Head of caudate nucleus (tissue), 42 donors: Measurements from ENCODE around the gene GTPBP10.

Experiments
- DNase-seq, 42 donors: peaks; one replicate each; pipeline versions ENCODE4 v3.0.0 to v3.0.0-alpha.2; 2020 to 2021; ENCODE audit warnings: mixed read lengths in 7 of 42
- intact Hi-C: fragments of 100-400 bp; cut with DNase I; formaldehyde crosslinking; loops from one replicate; pipeline ENCODE4 v1.15.0; 2022

Gene GTPBP10

DNA sequence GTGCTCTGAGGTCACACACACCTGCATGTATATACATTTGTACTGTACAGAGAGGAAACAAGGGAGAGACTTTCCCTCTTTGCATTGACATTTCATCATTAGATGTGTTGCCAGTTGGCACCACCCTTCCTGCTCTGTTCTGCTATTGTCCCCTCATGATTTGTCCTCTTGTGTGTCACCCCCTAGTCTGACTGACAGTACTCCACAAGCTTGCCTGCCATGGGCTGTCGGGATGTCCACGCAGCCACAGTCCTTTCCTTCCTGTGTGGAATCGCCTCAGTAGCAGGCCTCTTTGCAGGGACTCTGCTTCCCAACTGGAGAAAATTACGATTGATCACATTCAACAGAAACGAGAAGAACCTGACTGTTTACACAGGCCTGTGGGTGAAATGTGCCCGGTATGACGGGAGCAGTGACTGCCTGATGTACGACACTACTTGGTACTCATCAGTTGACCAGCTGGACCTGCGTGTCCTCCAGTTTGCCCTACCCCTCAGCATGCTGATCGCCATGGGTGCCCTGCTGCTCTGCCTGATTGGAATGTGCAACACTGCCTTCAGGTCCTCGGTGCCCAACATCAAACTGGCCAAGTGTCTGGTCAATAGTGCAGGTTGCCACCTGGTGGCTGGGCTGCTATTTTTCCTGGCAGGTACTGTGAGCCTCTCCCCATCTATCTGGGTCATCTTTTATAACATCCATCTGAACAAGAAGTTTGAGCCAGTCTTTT lies 66.1 kb downstream of the GTPBP10 start:
- intact Hi-C loops = no loop called here
- DNase-seq = no peak

DNA sequence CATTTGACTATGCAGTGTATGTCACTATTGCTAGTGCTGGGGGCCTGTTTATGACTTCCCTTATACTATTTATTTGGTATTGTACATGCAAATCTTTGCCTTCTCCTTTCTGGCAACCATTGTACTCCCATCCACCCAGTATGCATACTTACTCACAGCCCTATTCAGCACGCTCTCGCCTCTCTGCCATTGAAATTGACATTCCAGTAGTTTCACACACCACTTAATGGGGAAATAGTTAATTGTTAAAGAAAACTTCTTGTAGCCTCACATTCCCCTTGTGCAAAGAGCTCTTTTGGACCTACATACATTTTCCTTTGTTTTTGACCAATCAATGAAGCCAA lies 66.6 kb downstream of the GTPBP10 start:
- intact Hi-C loops = no loop called here

DNA sequence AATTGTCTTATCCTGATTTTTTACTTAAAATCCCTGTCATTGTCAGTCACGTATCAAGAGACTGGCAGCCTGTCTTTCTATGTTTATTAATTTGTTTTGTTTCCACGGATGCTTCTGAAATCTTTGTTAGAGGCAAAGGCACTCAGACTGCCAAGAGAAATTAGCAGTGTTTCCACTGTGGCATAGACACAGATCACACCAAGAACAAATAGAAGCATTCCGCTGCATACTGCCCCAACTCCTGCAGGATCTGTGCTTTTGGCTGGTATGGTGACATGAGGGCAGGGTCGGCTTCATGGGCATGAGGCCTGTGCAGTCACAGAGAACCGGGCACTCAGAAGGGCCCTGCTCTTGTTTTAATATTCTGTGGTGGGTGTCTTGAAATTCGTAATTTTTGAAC lies 75.1 kb downstream of the GTPBP10 start:
- intact Hi-C loops = no loop called here
- no peak for DNase-seq

More for the DNA sequence above, 66.6 kb downstream of the GTPBP10 start:
- no peak for DNase-seq

DNA sequence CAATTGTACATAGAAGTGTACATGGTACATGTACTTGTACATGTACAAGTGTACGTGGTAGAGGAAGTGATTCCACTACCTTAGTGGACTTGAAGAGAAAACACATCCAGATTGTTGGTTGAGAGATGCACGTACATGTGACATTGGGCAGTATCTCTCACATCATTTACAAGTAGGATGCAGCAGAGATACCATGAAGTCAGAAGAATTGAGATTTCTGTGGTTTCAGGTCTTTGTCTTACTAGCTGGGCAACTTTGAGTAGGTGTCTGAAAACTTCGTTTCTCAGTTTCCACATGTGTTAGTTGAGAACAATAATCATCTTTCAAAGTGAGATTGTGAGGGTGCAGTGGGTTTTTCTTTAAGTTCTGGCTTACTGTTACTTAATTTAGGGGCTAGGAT lies 78.2 kb downstream of the GTPBP10 start:
- intact Hi-C loops = loop anchor here (5.0 kb wide), 1 partner anchor 272 kb away; the partner anchor contains the start of gene STEAP1
- no peak for DNase-seq

DNA sequence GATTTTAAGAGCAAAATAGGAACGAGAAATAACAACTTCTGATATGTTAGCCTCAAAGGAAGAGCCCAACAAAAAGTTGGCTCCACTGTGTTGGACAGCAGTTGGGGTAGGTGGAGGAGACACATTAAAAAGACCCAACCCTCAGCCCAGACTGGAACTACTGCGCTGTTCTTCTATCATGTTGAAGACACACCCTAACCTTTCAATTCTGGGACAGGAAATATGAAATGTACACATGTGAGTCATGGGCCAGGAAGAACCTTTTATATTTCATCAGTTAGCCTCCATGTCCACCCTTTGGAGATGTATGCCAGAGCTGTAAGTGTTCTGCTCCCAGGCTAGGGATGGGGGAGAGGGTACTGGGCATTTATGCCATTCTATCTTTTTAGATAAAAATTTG lies 78.9 kb downstream of the GTPBP10 start:
- intact Hi-C loops = loop anchor here (5.0 kb wide), 1 partner anchor 273 kb away; the partner anchor contains the start of gene STEAP1
- no peak for DNase-seq

DNA sequence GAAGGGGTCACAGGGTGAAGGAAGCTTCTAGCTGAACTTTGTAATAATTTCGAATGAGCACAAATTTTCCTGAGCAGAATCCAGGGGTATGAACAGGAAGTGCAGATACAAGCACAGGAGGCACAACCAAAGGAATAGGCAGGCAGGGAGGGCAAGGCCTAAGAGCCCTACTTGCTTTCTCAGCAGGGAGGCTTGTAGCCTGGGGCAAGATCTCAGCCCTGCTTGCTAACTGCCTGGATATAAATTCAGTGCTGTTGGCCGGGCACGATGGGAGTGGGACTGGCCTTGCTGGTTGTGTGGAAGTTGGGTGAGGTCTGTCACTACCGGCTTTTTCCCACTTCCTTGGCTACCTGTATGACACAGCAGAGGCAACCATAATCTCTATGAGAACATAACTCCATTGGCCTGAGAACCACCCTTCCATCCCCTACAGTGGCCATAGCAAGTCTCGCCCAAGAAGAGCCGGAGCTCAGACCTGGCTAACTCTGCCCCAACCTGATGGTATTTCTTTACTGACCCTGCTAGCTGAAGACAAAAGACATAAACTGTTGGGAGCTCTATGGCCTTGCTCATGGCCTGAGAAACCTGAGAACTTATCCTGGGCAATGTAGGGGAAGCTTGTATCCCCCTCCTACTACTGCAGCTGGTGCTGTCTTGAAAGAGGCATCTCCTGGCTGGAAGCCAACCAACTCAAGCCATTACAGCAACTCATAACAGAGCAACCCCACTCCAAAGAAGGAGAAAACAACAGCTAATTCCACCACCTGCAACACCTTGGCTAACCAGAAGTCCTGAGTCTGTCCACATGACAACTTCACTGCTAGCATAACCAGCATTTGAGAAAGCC lies 84.3 kb downstream of the GTPBP10 start:
- intact Hi-C loops = no loop called here
- no peak for DNase-seq

DNA sequence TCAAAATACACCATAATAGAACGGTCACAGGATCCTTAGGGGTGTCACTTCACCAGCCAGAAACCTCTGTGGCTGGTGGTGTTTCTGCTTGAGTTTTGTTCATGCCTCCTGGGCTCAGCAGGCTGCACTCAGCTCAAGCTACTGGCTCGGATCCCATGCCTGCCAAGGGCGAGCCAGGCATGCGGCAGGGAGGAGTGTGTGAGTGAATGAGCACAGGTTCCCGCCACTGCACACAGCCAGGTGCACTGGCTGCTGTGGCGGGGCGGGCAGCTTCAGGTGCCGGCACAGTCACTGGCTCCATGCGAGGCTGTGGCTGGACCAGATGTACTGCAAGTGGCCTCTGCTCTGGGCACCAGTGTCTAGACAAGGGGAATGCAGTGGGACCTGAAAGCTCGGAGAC lies 86.2 kb downstream of the GTPBP10 start:
- intact Hi-C loops = no loop called here
- no peak for DNase-seq

DNA sequence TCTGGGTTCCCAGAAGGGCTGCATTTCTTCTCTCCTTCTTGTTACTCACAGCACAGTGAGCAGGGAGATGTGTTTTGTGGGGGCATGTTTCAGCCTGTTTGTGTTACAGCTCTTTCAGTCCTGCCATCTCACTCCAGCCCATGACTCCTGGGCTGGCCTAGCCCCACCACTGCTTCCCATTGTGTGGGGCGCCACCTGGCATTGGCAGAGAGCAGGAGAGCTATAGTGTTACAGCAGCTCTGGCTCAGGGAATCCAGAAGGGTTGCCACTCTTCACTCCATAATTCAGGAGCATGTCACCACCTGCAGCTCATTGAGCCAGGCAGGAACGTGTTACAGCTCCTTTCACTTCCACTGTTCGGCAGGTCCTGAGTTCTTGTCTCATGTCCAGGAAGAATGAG lies 86.7 kb downstream of the GTPBP10 start:
- no peak for DNase-seq
- intact Hi-C loops = no loop called here
